OCI-LY7 (cell line): Measurements from ENCODE around the gene CFAP58. TPM values are rescaled to one million over a fixed set of nuclear protein-coding genes. Genes with fewer than 3 reads are reported as not detected.
A peak's percentile ranks its signal among the peaks of the same experiment; 100 is the strongest.

Experiments
- BruUV-seq: library from RNA; stranded (reverse); fragments of 400-500 nt; replicated peaks from 2 replicates; lab custom pipeline; 2021; lab: Mats Ljungman, UMichigan
- CTCF ChIA-PET: fragments of 300-600 bp; sonication (Branson Sonifier 250); formaldehyde crosslinking; loops from one replicate; lab custom pipeline; 2022; ENCODE audit warnings: antibody characterized with exemption; ENCODE audit not compliant: unreplicated experiment; lab: Charles Lee
- POLR2A ChIA-PET: fragments of 300-600 bp; sonication (Branson Sonifier 250); formaldehyde crosslinking; loops from one replicate; lab custom pipeline; 2022; ENCODE audit warnings: antibody characterized with exemption; lab: Charles Lee
- DNase-seq: peaks from one replicate; pipeline ENCODE4 v3.0.0-alpha.2; 2015; ENCODE audit warnings: low spot score
- H2AFZ ChIP-seq: fragments of 200-600 bp; sonication (generic), shearing (Covaris generic); 2 replicates; pipeline ENCODE4 v1.6.1; 2014; ENCODE audit warnings: mild to moderate bottlenecking, antibody characterized with exemption, low read length, moderate library complexity
- H3K27ac ChIP-seq: fragments of 200-600 bp; sonication (generic); 2 replicates; pipeline ENCODE4 v1.5.1; 2014; ENCODE audit warnings: mixed run types, low read depth, mild to moderate bottlenecking, moderate library complexity, low read length, inconsistent platforms; ENCODE audit not compliant: poor library complexity, severe bottlenecking
- H3K36me3 ChIP-seq: fragments of 200-600 bp; sonication (generic); 2 replicates; pipeline ENCODE4 v1.6.1; 2014; ENCODE audit warnings: mild to moderate bottlenecking, antibody characterized with exemption, low read length, moderate library complexity, mixed read lengths; ENCODE audit not compliant: insufficient read depth
- H3K4me1 ChIP-seq: fragments of 200-600 bp; sonication (generic); 2 replicates; pipeline ENCODE4 v1.5.1; 2014; ENCODE audit warnings: mild to moderate bottlenecking, low read length; ENCODE audit not compliant: insufficient read depth, poor library complexity, severe bottlenecking
- H3K4me2 ChIP-seq: fragments of 200-600 bp; sonication (generic); 2 replicates; pipeline ENCODE4 v1.6.1; 2014; ENCODE audit warnings: mild to moderate bottlenecking, low read length
- H3K4me3 ChIP-seq: fragments of 200-600 bp; sonication (generic); 2 replicates; pipeline ENCODE4 v1.5.1; 2014; ENCODE audit warnings: mild to moderate bottlenecking, low read depth, low read length; ENCODE audit not compliant: poor library complexity, severe bottlenecking
- H3K79me2 ChIP-seq: fragments of 200-600 bp; sonication (generic); 2 replicates; pipeline ENCODE4 v1.6.1; 2016; ENCODE audit warnings: low read depth, mild to moderate bottlenecking, low read length, moderate library complexity, mixed read lengths; ENCODE audit not compliant: insufficient read depth
- H3K9me2 ChIP-seq: fragments of 200-600 bp; sonication (generic); 2 replicates; pipeline ENCODE4 v1.6.1; 2016; ENCODE audit warnings: mild to moderate bottlenecking, low read length, mixed read lengths; ENCODE audit not compliant: insufficient read depth
- H3K9me3 ChIP-seq: fragments of 200-600 bp; sonication (generic); 2 replicates; pipeline ENCODE4 v1.6.1; 2014; ENCODE audit warnings: mild to moderate bottlenecking, mixed run types, low read length, mixed read lengths
- H4K20me1 ChIP-seq: fragments of 200-600 bp; sonication (generic); 2 replicates; pipeline ENCODE4 v1.6.1; 2014; ENCODE audit warnings: mild to moderate bottlenecking, antibody characterized with exemption, low read length, moderate library complexity, mixed read lengths; ENCODE audit not compliant: insufficient read depth
- EZH2phosphoT487 ChIP-seq: fragments of 200-600 bp; sonication (generic); IDR thresholded peaks from 2 replicates; pipeline ENCODE4 v1.6.1; 2018; ENCODE audit warnings: low read depth, borderline replicate concordance, mild to moderate bottlenecking, mixed run types, antibody characterized with exemption, low read length, moderate library complexity, mixed read lengths
- intact Hi-C: fragments of 100-400 bp; cut with micrococcal nuclease; formaldehyde crosslinking; loops from one replicate; pipeline ENCODE4 v1.10.0; 2022; ENCODE audit not compliant: unreplicated experiment
- total RNA-seq, 2 experiments: library from RNA; depleted of rRNA in 1 of 2; stranded (reverse); fragments of >200 nt in 1 of 2; shearing (Covaris generic) in 1 of 2; gene quantifications; 2 replicates each; pipeline ENCODE4 v1.2.3, GENCODE V29; 2014 to 2022
- TF ChIP-seq, protein P1 (sequence below): fragments of 200-600 bp; sonication (generic); conservative IDR thresholded peaks from 2 replicates; pipeline ENCODE4 v1.5.1; 2014; ENCODE audit warnings: mild to moderate bottlenecking, antibody characterized with exemption, low read length, moderate library complexity, mixed read lengths

Gene CFAP58
- total RNA-seq, 2 experiments from 2014 or later, result 0.09 to 1.5 TPM

DNA sequence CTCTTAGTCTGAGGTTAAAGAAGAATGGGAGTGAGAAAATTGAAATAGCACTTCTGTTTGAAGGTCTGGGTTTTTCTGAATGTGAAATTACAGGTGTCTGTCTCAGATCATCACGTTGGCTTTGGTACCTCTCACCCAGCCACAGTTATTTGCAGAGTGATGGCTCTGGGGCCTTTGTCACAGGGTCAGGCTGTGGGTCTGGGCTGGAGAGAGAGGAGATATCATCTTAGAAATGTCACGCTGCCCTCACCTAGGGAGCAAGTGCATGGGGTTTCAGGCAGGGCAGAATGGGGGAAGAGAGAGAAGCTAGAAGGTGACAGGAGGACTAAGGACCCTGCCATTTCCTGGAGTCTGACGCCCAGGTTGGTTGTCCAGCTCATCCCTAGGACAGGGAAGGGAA lies 127.2 kb downstream of the CFAP58 start:
- Histone ChIP-seq H3K27ac (no peak overlapping the region), H3K9me2 (no peaks in the 10 kb centered on the region), H3K36me3 (no peaks in the 10 kb centered on the region), H4K20me1 (no peaks in the 10 kb centered on the region), H3K4me3 (no peak overlapping the region), H3K4me2 (no peak overlapping the region), H2AFZ (no peak overlapping the region), H3K79me2 (no peaks in the 10 kb centered on the region), H3K4me1 (no peaks in the 10 kb centered on the region), H3K9me3 (no peaks in the 10 kb centered on the region)
- ChIA-PET CTCF (no interaction called here), POLR2A (interaction anchor here (0.9 kb wide), 1 partner anchor 159 kb away, joined by 3 read pairs; no protein-coding TSS in a partner anchor)
- no peak for DNase-seq
- intact Hi-C loops, result no loop called here
- no peak for TF ChIP-seq EZH2phosphoT487
- TF ChIP-seq, protein P1, sequence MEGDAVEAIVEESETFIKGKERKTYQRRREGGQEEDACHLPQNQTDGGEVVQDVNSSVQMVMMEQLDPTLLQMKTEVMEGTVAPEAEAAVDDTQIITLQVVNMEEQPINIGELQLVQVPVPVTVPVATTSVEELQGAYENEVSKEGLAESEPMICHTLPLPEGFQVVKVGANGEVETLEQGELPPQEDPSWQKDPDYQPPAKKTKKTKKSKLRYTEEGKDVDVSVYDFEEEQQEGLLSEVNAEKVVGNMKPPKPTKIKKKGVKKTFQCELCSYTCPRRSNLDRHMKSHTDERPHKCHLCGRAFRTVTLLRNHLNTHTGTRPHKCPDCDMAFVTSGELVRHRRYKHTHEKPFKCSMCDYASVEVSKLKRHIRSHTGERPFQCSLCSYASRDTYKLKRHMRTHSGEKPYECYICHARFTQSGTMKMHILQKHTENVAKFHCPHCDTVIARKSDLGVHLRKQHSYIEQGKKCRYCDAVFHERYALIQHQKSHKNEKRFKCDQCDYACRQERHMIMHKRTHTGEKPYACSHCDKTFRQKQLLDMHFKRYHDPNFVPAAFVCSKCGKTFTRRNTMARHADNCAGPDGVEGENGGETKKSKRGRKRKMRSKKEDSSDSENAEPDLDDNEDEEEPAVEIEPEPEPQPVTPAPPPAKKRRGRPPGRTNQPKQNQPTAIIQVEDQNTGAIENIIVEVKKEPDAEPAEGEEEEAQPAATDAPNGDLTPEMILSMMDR, result no peak
- BruUV-seq, result no TSS peak

GRCh38 chr10:104483582-104483981 lies 129.9 kb downstream of the CFAP58 start:
- no peaks in the 10 kb centered on the region for H3K4me1 ChIP-seq
- H3K4me2 ChIP-seq, result no peak overlapping the region
- H2AFZ ChIP-seq, result no peak overlapping the region
- ChIA-PET CTCF (no interaction called here), POLR2A (no interaction called here)
- intact Hi-C loops, result no loop called here
- no peak for DNase-seq
- no peaks in the 10 kb centered on the region for H3K79me2 ChIP-seq
- no peak overlapping the region for H3K4me3 ChIP-seq
- no peak overlapping the region for H3K27ac ChIP-seq
- no peaks in the 10 kb centered on the region for H3K9me2 ChIP-seq
- H3K9me3 ChIP-seq, result no peaks in the 10 kb centered on the region
- TF ChIP-seq, protein P1, result no peak
- TF ChIP-seq EZH2phosphoT487, result no peak
- no peaks in the 10 kb centered on the region for H4K20me1 ChIP-seq
- H3K36me3 ChIP-seq, result no peaks in the 10 kb centered on the region
- BruUV-seq, result no TSS peak

- no TSS peak for BruUV-seq
- ChIA-PET CTCF (no interaction called here), POLR2A (no interaction called here)
- Histone ChIP-seq H4K20me1 (no peaks in the 10 kb centered on the region), H2AFZ (no peak overlapping the region), H3K4me3 (no peak overlapping the region), H3K36me3 (no peaks in the 10 kb centered on the region), H3K4me2 (no peak overlapping the region), H3K79me2 (no peaks in the 10 kb centered on the region), H3K4me1 (no peaks in the 10 kb centered on the region), H3K27ac (no peak overlapping the region), H3K9me2 (no peaks in the 10 kb centered on the region), H3K9me3 (no peaks in the 10 kb centered on the region)
- TF ChIP-seq, protein P1, result peak; percentile 53
- TF ChIP-seq EZH2phosphoT487, result no peak
- no peak for DNase-seq
- intact Hi-C loops, result no loop called here
These were observed 132.0 kb downstream of the CFAP58 start for GRCh38 chr10:104485632-104486031.
